Measurements from ENCODE around the gene ARID5A. TPM values are rescaled to one million over a fixed set of nuclear protein-coding genes. Genes with fewer than 3 reads are reported as not detected.

Gene ARID5A
- total and polyA plus RNA-seq, 9 of the 15 experiments (the other 6 are each of a cell fraction or from before 2014, with no cell fraction given): 0.14 to 12.5 (median 3.0) TPM

- no TSS peak for BruUV-seq (replicated peaks)
- 0 out of 4 replicates have a peak overlapping the region, but pooled peaks of 1 of the 2 experiments have one; percentile 23 for H3K9ac ChIP-seq (ENCODE audit: insufficient read depth in 1 of 2, low read depth in 2 of 2, low read length in 2 of 2)
- ATAC-seq: no peak
- no peaks in the 10 kb centered on the region for H3K9me3 ChIP-seq (replicated peaks; ENCODE audit: control insufficient read depth, insufficient read depth, low read depth, low read length)
- no peak for TF ChIP-seq ZNF143 (CRISPR knock-in tag; IDR thresholded peaks at IDR 0.05)
- no peak for TF ChIP-seq NKRF (IDR thresholded peaks at IDR 0.05; ENCODE audit: borderline replicate concordance)
- no peak for TF ChIP-seq CREB5 (CRISPR knock-in tag; IDR thresholded peaks at IDR 0.05)
- TF ChIP-seq NFYB (IDR thresholded peaks at IDR 0.05; ENCODE audit: extremely low read depth, insufficient read length): no peak
- no peak for TF ChIP-seq DDX20 (tag; IDR thresholded peaks at IDR 0.05; ENCODE audit: low read depth)
- no peak for TF ChIP-seq KDM1A (IDR thresholded peaks at IDR 0.05)
- TF ChIP-seq CEBPZ (IDR thresholded peaks at IDR 0.05; ENCODE audit: borderline replicate concordance, low read depth, low read length): no peak
- TF ChIP-seq C11orf30 (IDR thresholded peaks at IDR 0.05; ENCODE audit: low read depth): no peak
- TF ChIP-seq NELFE (IDR thresholded peaks at IDR 0.05; ENCODE audit: insufficient read depth, insufficient read length): no peak
- no peak for TF ChIP-seq ZNF431 (CRISPR knock-in tag; IDR thresholded peaks at IDR 0.05)
- TF ChIP-seq NUFIP1 (IDR thresholded peaks at IDR 0.05; ENCODE audit: partially characterized antibody): no peak
- TF ChIP-seq ZNF253 (CRISPR knock-in tag; conservative IDR thresholded peaks at IDR 0.05): no peak
- no peak for TF ChIP-seq OTX1 (CRISPR knock-in tag; IDR thresholded peaks at IDR 0.05)
- no peak for TF ChIP-seq ARNT (IDR thresholded peaks at IDR 0.05)
- no peaks in the 10 kb centered on the region for H3K36me3 ChIP-seq (ENCODE audit: control insufficient read depth, insufficient read depth, low read length)
- no peak overlapping the region for H3K4me2 ChIP-seq (ENCODE audit: insufficient read depth, low read length)
- H3K27ac ChIP-seq (ENCODE audit: extremely low read depth, low read depth, low read length): no peak overlapping the region
- no peaks in the 10 kb centered on the region for H3K9me1 ChIP-seq (ENCODE audit: control insufficient read depth, insufficient read depth, low read length)
- no peaks in the 10 kb centered on the region for H4K20me1 ChIP-seq (replicated peaks; ENCODE audit: control insufficient read depth, insufficient read depth, low read length)
- H3K4me1 ChIP-seq (replicated peaks in 1 of 2; ENCODE audit: control insufficient read depth in 2 of 2, insufficient read depth in 2 of 2, low read length in 2 of 2): no peaks in the 10 kb centered on the region; a peak in 1 of 5 replicates
- intact Hi-C loops (cut with micrococcal nuclease) (no loop called here), in situ Hi-C loops (cut with MboI) (no loop called here)
- no peaks in the 10 kb centered on the region for H3K27me3 ChIP-seq (ENCODE audit: control insufficient read depth in 2 of 2, insufficient read depth in 2 of 2, low read length in 2 of 2)
- H2AFZ ChIP-seq (ENCODE audit: low read depth, low read length): no peak overlapping the region
- CTCF ChIA-PET (ENCODE audit: low intra/inter-chr PET ratio): no interaction called here
- DNase-seq (ENCODE audit: extremely low read depth in 1 of 4, low spot score in 3 of 4): no peak
- no peak overlapping the region for H3K4me3 ChIP-seq
- 94% methylated on average over 2 of the region's 2 CpGs for WGBS (ENCODE audit: insufficient coverage, low coverage, missing lambda C conversion rate)
- H3K79me2 ChIP-seq (ENCODE audit: control insufficient read depth, insufficient read depth, low read length): no peaks in the 10 kb centered on the region
- POLR2A ChIA-PET: interaction anchor here (0.7 kb wide), 1 partner anchor 11 kb away, joined by 3 read pairs; no protein-coding TSS in a partner anchor
- FAIRE-seq: no peak
Measured at GRCh38 chr2:96579422-96579821, 42.9 kb downstream of the ARID5A start.
